Measurements from ENCODE around the gene FAM217B.

FAM217B gene

GRCh38 chr20:59993736-59994430 lies 53.7 kb downstream of the FAM217B start:
- H3K27me3 ChIP-seq (ENCODE audit: control insufficient read depth in 1 of 2, insufficient read depth in 1 of 2, low read length in 2 of 2) = peaks cover 0 to 13% of the 10 kb centered on the region in 2 experiments
- H2AK5ac ChIP-seq (ENCODE audit: low read length, severe bottlenecking) = no peak overlapping the region
- no peaks in the 10 kb centered on the region for H3K79me1 ChIP-seq (replicated peaks; ENCODE audit: low read length, poor library complexity, severe bottlenecking)
- H3K4me1 ChIP-seq (ENCODE audit: control insufficient read depth, insufficient read depth, low read depth, low read length) = peaks cover 4% of the 10 kb centered on the region
- H2BK15ac ChIP-seq (ENCODE audit: low read depth, poor library complexity, severe bottlenecking) = no peak overlapping the region
- H3K9ac ChIP-seq (ENCODE audit: low read length) = no peak overlapping the region
- no peak overlapping the region for H3K14ac ChIP-seq (ENCODE audit: low read length in 2 of 2)
- no peaks in the 10 kb centered on the region for H3K36me3 ChIP-seq (ENCODE audit: control insufficient read depth in 1 of 2, insufficient read depth in 2 of 2, low read depth in 1 of 2, low read length in 2 of 2)
- no peaks in the 10 kb centered on the region for H3K9me3 ChIP-seq (ENCODE audit: control insufficient read depth, low read length)
- H2BK120ac ChIP-seq (ENCODE audit: low read depth, low read length) = no peak overlapping the region
- H3K27ac ChIP-seq (ENCODE audit: low read length, poor library complexity, severe bottlenecking) = no peak overlapping the region
- no peak for DNase-seq
- no peak overlapping the region for H3K4me3 ChIP-seq (ENCODE audit: insufficient read depth in 1 of 2, low read depth in 1 of 2, low read length in 2 of 2)
- WGBS = 18% methylated on average over 17 of the region's 18 CpGs
- no peak overlapping the region for H3K18ac ChIP-seq (ENCODE audit: low read depth in 1 of 2, low read length in 2 of 2)
- H3K23ac ChIP-seq (ENCODE audit: low read length in 2 of 2) = no peak overlapping the region
- no peak overlapping the region for H4K8ac ChIP-seq (ENCODE audit: low read length)
- no peak overlapping the region for H2BK12ac ChIP-seq (ENCODE audit: low read length in 2 of 2)
- H2BK5ac ChIP-seq (ENCODE audit: low read depth, low read length, poor library complexity, severe bottlenecking) = no peak overlapping the region
- H4K91ac ChIP-seq (ENCODE audit: low read length) = no peak overlapping the region
- no peak overlapping the region for H2AFZ ChIP-seq (ENCODE audit: low read depth, low read length)
- H3K4ac ChIP-seq (ENCODE audit: low read depth in 1 of 2, low read length in 2 of 2) = no peak overlapping the region
- no peak overlapping the region for H3K4me2 ChIP-seq (ENCODE audit: low read length, poor library complexity, severe bottlenecking)

- H3K18ac ChIP-seq (ENCODE audit: low read depth in 1 of 2, low read length in 2 of 2) = no peak overlapping the region
- H2BK5ac ChIP-seq (ENCODE audit: low read depth, low read length, poor library complexity, severe bottlenecking) = no peak overlapping the region
- no peak overlapping the region for H3K4me3 ChIP-seq (ENCODE audit: insufficient read depth in 1 of 2, low read depth in 1 of 2, low read length in 2 of 2)
- no peak for DNase-seq
- H4K8ac ChIP-seq (ENCODE audit: low read length) = no peak overlapping the region
- H3K4me1 ChIP-seq (ENCODE audit: control insufficient read depth, insufficient read depth, low read depth, low read length) = peaks cover 4% of the 10 kb centered on the region
- no peaks in the 10 kb centered on the region for H3K79me1 ChIP-seq (replicated peaks; ENCODE audit: low read length, poor library complexity, severe bottlenecking)
- H2AK5ac ChIP-seq (ENCODE audit: low read length, severe bottlenecking) = no peak overlapping the region
- no peaks in the 10 kb centered on the region for H3K9me3 ChIP-seq (ENCODE audit: control insufficient read depth, low read length)
- no peak overlapping the region for H2BK15ac ChIP-seq (ENCODE audit: low read depth, poor library complexity, severe bottlenecking)
- no peak overlapping the region for H2BK12ac ChIP-seq (ENCODE audit: low read length in 2 of 2)
- no peak overlapping the region for H3K14ac ChIP-seq (ENCODE audit: low read length in 2 of 2)
- no peak overlapping the region for H3K4ac ChIP-seq (ENCODE audit: low read depth in 1 of 2, low read length in 2 of 2)
- no peak overlapping the region for H3K23ac ChIP-seq (ENCODE audit: low read length in 2 of 2)
- H3K9ac ChIP-seq (ENCODE audit: low read length) = no peak overlapping the region
- no peak overlapping the region for H2BK120ac ChIP-seq (ENCODE audit: low read depth, low read length)
- no peak overlapping the region for H2AFZ ChIP-seq (ENCODE audit: low read depth, low read length)
- no peak overlapping the region for H3K27ac ChIP-seq (ENCODE audit: low read length, poor library complexity, severe bottlenecking)
- peaks cover 0 to 13% of the 10 kb centered on the region in 2 experiments for H3K27me3 ChIP-seq (ENCODE audit: control insufficient read depth in 1 of 2, insufficient read depth in 1 of 2, low read length in 2 of 2)
- H4K91ac ChIP-seq (ENCODE audit: low read length) = no peak overlapping the region
- no peaks in the 10 kb centered on the region for H3K36me3 ChIP-seq (ENCODE audit: control insufficient read depth in 1 of 2, insufficient read depth in 2 of 2, low read depth in 1 of 2, low read length in 2 of 2)
- no peak overlapping the region for H3K4me2 ChIP-seq (ENCODE audit: low read length, poor library complexity, severe bottlenecking)
- 66% methylated on average over 5 of the region's 5 CpGs for WGBS
These were observed 54.5 kb downstream of the FAM217B start for GRCh38 chr20:59994697-59995122.

- Histone ChIP-seq H3K18ac (ENCODE audit: low read depth in 1 of 2, low read length in 2 of 2) (no peak overlapping the region), H3K36me3 (ENCODE audit: control insufficient read depth in 1 of 2, insufficient read depth in 2 of 2, low read depth in 1 of 2, low read length in 2 of 2) (no peaks in the 10 kb centered on the region), H4K91ac (ENCODE audit: low read length) (no peak overlapping the region), H4K8ac (ENCODE audit: low read length) (no peak overlapping the region), H3K4me3 (ENCODE audit: insufficient read depth in 1 of 2, low read depth in 1 of 2, low read length in 2 of 2) (no peak overlapping the region), H2AFZ (ENCODE audit: low read depth, low read length) (no peak overlapping the region), H3K9ac (ENCODE audit: low read length) (no peak overlapping the region), H2BK15ac (ENCODE audit: low read depth, poor library complexity, severe bottlenecking) (no peak overlapping the region), H2BK12ac (ENCODE audit: low read length in 2 of 2) (no peak overlapping the region), H3K4ac (ENCODE audit: low read depth in 1 of 2, low read length in 2 of 2) (no peak overlapping the region), H3K27ac (ENCODE audit: low read length, poor library complexity, severe bottlenecking) (no peak overlapping the region), H3K14ac (ENCODE audit: low read length in 2 of 2) (no peak overlapping the region), H2AK5ac (ENCODE audit: low read length, severe bottlenecking) (no peak overlapping the region), H3K4me1 (ENCODE audit: control insufficient read depth, insufficient read depth, low read depth, low read length) (peaks cover 7% of the 10 kb centered on the region), H3K79me1 (replicated peaks; ENCODE audit: low read length, poor library complexity, severe bottlenecking) (no peaks in the 10 kb centered on the region), H3K23ac (ENCODE audit: low read length in 2 of 2) (no peak overlapping the region), H3K9me3 (ENCODE audit: control insufficient read depth, low read length) (no peaks in the 10 kb centered on the region), H3K27me3 (ENCODE audit: control insufficient read depth in 1 of 2, insufficient read depth in 1 of 2, low read length in 2 of 2) (peaks cover 0 to 13% of the 10 kb centered on the region in 2 experiments), H2BK5ac (ENCODE audit: low read depth, low read length, poor library complexity, severe bottlenecking) (no peak overlapping the region), H3K4me2 (ENCODE audit: low read length, poor library complexity, severe bottlenecking) (no peak overlapping the region), H2BK120ac (ENCODE audit: low read depth, low read length) (no peak overlapping the region)
- no peak for DNase-seq
- WGBS = 100% methylated on average over 1 of the region's 1 CpG
These were observed 55.9 kb downstream of the FAM217B start for GRCh38 chr20:59996108-59996507.

GRCh38 chr20:59997896-59998295 lies 57.7 kb downstream of the FAM217B start:
- no peaks in the 10 kb centered on the region for H3K79me1 ChIP-seq (replicated peaks; ENCODE audit: low read length, poor library complexity, severe bottlenecking)
- WGBS = 81% methylated on average over 2 of the region's 2 CpGs
- H3K4me1 ChIP-seq (ENCODE audit: control insufficient read depth, insufficient read depth, low read depth, low read length) = peaks cover 7% of the 10 kb centered on the region

More at GRCh38 chr20:59997896-59998295, 57.7 kb downstream of the FAM217B start:
- no peak for DNase-seq
- no peak overlapping the region for H2AFZ ChIP-seq (ENCODE audit: low read depth, low read length)
- no peak overlapping the region for H3K14ac ChIP-seq (ENCODE audit: low read length in 2 of 2)
- H3K18ac ChIP-seq (ENCODE audit: low read depth in 1 of 2, low read length in 2 of 2) = no peak overlapping the region
- no peak overlapping the region for H3K4ac ChIP-seq (ENCODE audit: low read depth in 1 of 2, low read length in 2 of 2)
- H3K4me3 ChIP-seq (ENCODE audit: insufficient read depth in 1 of 2, low read depth in 1 of 2, low read length in 2 of 2) = no peak overlapping the region
- no peak overlapping the region for H3K23ac ChIP-seq (ENCODE audit: low read length in 2 of 2)
- no peaks in the 10 kb centered on the region for H3K9me3 ChIP-seq (ENCODE audit: control insufficient read depth, low read length)
- peaks cover 0 to 13% of the 10 kb centered on the region in 2 experiments for H3K27me3 ChIP-seq (ENCODE audit: control insufficient read depth in 1 of 2, insufficient read depth in 1 of 2, low read length in 2 of 2)
- H4K8ac ChIP-seq (ENCODE audit: low read length) = no peak overlapping the region
- H3K27ac ChIP-seq (ENCODE audit: low read length, poor library complexity, severe bottlenecking) = no peak overlapping the region
- H4K91ac ChIP-seq (ENCODE audit: low read length) = no peak overlapping the region
- no peak overlapping the region for H3K9ac ChIP-seq (ENCODE audit: low read length)
- no peak overlapping the region for H3K4me2 ChIP-seq (ENCODE audit: low read length, poor library complexity, severe bottlenecking)
- H2BK12ac ChIP-seq (ENCODE audit: low read length in 2 of 2) = no peak overlapping the region
- H2AK5ac ChIP-seq (ENCODE audit: low read length, severe bottlenecking) = no peak overlapping the region
- no peak overlapping the region for H2BK120ac ChIP-seq (ENCODE audit: low read depth, low read length)
- H3K36me3 ChIP-seq (ENCODE audit: control insufficient read depth in 1 of 2, insufficient read depth in 2 of 2, low read depth in 1 of 2, low read length in 2 of 2) = no peaks in the 10 kb centered on the region
- H2BK5ac ChIP-seq (ENCODE audit: low read depth, low read length, poor library complexity, severe bottlenecking) = no peak overlapping the region
- no peak overlapping the region for H2BK15ac ChIP-seq (ENCODE audit: low read depth, poor library complexity, severe bottlenecking)

Data from mesenchymal stem cell (in vitro differentiated cells and primary cell).